GM12878 (cell line): Measurements from ENCODE around the gene ZDHHC18. TPM values are rescaled to one million over a fixed set of nuclear protein-coding genes. Genes with fewer than 3 reads are reported as not detected.

ENCODE experiments used
- ATAC-seq: fragments of 200-7000 bp; cut with Tn5 transposase; 3 replicates; pipeline ENCODE4 v1.9.1; 2020; ENCODE audit warnings: mild to moderate bottlenecking, moderate library complexity
- BruUV-seq: library from RNA; stranded (reverse); fragments of 400-500 nt; replicated peaks from 2 replicates; lab custom pipeline; 2021; lab: Mats Ljungman, UMichigan
- CTCF ChIA-PET: fragments of 300-600 bp; sonication (Branson Sonifier 250); formaldehyde crosslinking; extraction: SDS; loops from one replicate; lab custom pipeline; 2021; ENCODE audit warnings: inconsistent platforms; lab: Yijun Ruan, JAX
- POLR2A ChIA-PET: fragments of 350-600 bp; formaldehyde crosslinking; extraction: SDS; loops from one replicate; lab custom pipeline; 2021; ENCODE audit warnings: inconsistent platforms; lab: Charles Lee
- RAD21 ChIA-PET: fragments of 300-600 bp; sonication (Branson Sonifier 250); formaldehyde crosslinking; loops from one replicate; lab custom pipeline; 2023; ENCODE audit warnings: antibody characterized with exemption; ENCODE audit not compliant: unreplicated experiment; lab: Charles Lee
- SMC1A ChIA-PET: fragments of 300-600 bp; sonication (Branson Sonifier 250); formaldehyde crosslinking; loops from one replicate; lab custom pipeline; 2023; ENCODE audit not compliant: unreplicated experiment, uncharacterized antibody; lab: Charles Lee
- DNase-seq: peaks from one replicate; pipeline ENCODE4 v3.0.0-alpha.2; 2011; ENCODE audit warnings: low read depth, low spot score
- FAIRE-seq: peaks from 3 replicates; lab custom pipeline; 2011; peaks lifted over from hg19 to GRCh38; lab: Jason Lieb, UNC
- H2AFZ ChIP-seq: 2 replicates; pipeline ENCODE4 v1.6.0; 2011; ENCODE audit warnings: low read depth, low read length, control low read depth; ENCODE audit not compliant: control insufficient read depth
- H3K27ac ChIP-seq: 2 replicates; pipeline ENCODE4 v1.5.1; 2011; ENCODE audit warnings: control low read depth; ENCODE audit not compliant: control insufficient read depth, insufficient read depth
- H3K27me3 ChIP-seq, 2 experiments: replicated peaks in 1 of 2; 2 replicates each; pipeline versions ENCODE4 v1.6.0 to v1.6.1; 2011; ENCODE audit warnings: low read length in 1 of 2; ENCODE audit not compliant: control insufficient read depth in 2 of 2, insufficient read depth in 2 of 2
- H3K36me3 ChIP-seq, 2 experiments: 2 replicates each; pipeline ENCODE4 v1.5.1; 2011; ENCODE audit warnings: low read length in 1 of 2; ENCODE audit not compliant: control insufficient read depth in 2 of 2, insufficient read depth in 2 of 2
- H3K4me1 ChIP-seq: 2 replicates; pipeline ENCODE4 v1.6.1; 2011; ENCODE audit warnings: mild to moderate bottlenecking, low read length, moderate library complexity, mixed read lengths; ENCODE audit not compliant: control insufficient read depth, insufficient read depth
- H3K4me2 ChIP-seq: 2 replicates; pipeline ENCODE4 v1.6.0; 2011; ENCODE audit warnings: control low read depth; ENCODE audit not compliant: control insufficient read depth, insufficient read depth
- H3K4me3 ChIP-seq: fragments of 200-600 bp; sonication (generic); 2 replicates; pipeline ENCODE4 v1.5.1; 2016
- H3K79me2 ChIP-seq: 2 replicates; pipeline ENCODE4 v1.6.0; 2011; ENCODE audit warnings: low read length; ENCODE audit not compliant: control insufficient read depth, insufficient read depth
- H3K9ac ChIP-seq: 2 replicates; pipeline ENCODE4 v1.8.0; 2011; ENCODE audit warnings: low read length, control low read depth, mixed read lengths; ENCODE audit not compliant: control insufficient read depth, insufficient read depth
- H3K9me3 ChIP-seq: replicated peaks from 3 replicates; pipeline ENCODE4 v1.5.1; 2011; ENCODE audit warnings: mild to moderate bottlenecking, low read length; ENCODE audit not compliant: control insufficient read depth, insufficient read depth
- H4K20me1 ChIP-seq: 2 replicates; pipeline ENCODE4 v1.6.0; 2011; ENCODE audit not compliant: control insufficient read depth, insufficient read depth
- CREM ChIP-seq: IDR thresholded peaks from 2 replicates; pipeline ENCODE4 v1.6.1; 2014; ENCODE audit warnings: antibody characterized with exemption, low read depth
- HDGF ChIP-seq: fragments of 450-650 bp; IDR thresholded peaks from 2 replicates; pipeline ENCODE4 v1.6.1; 2016; ENCODE audit warnings: antibody characterized with exemption
- IRF3 ChIP-seq: fragments of 450-650 bp; IDR thresholded peaks from 2 replicates; pipeline ENCODE4 v1.6.1; 2014; ENCODE audit warnings: mild to moderate bottlenecking
- KLF5 ChIP-seq: fragments of 450-650 bp; IDR thresholded peaks from 2 replicates; pipeline ENCODE4 v1.6.1; 2014; ENCODE audit warnings: mild to moderate bottlenecking; ENCODE audit not compliant: partially characterized antibody
- PBX3 ChIP-seq: IDR thresholded peaks from 2 replicates; pipeline ENCODE4 v1.6.1; 2011; ENCODE audit warnings: mild to moderate bottlenecking, low read depth, low read length, moderate library complexity; ENCODE audit not compliant: insufficient replicate concordance
- PKNOX1 ChIP-seq: fragments of 450-650 bp; IDR thresholded peaks from 2 replicates; pipeline ENCODE4 v1.6.1; 2016; ENCODE audit warnings: mild to moderate bottlenecking
- RCOR1 ChIP-seq: conservative IDR thresholded peaks from 2 replicates; pipeline ENCODE4 v1.6.1; 2012; ENCODE audit warnings: low read depth, low read length, improper control_type of control experiment
- SMARCA5 ChIP-seq: fragments of 450-650 bp; IDR thresholded peaks from 2 replicates; pipeline ENCODE4 v1.6.1; 2017; ENCODE audit warnings: mild to moderate bottlenecking
- SRF ChIP-seq, 2 experiments: IDR thresholded peaks; 2 replicates each; pipeline ENCODE4 v1.6.1; 2011; ENCODE audit warnings: low read depth in 2 of 2, low read length in 2 of 2, mild to moderate bottlenecking in 1 of 2, moderate library complexity in 1 of 2
- SUZ12 ChIP-seq: fragments of 200-600 bp; sonication (generic); IDR thresholded peaks from one replicate; pipeline ENCODE4 v1.6.1; 2018; ENCODE audit warnings: antibody characterized with exemption, mild to moderate bottlenecking; ENCODE audit not compliant: unreplicated experiment
- ZNF384 ChIP-seq: IDR thresholded peaks from 2 replicates; pipeline ENCODE4 v1.6.1; 2012; ENCODE audit warnings: low read depth, mild to moderate bottlenecking, low read length, improper control_type of control experiment, borderline replicate concordance
- ZSCAN29 ChIP-seq: fragments of 450-650 bp; IDR thresholded peaks from 2 replicates; pipeline ENCODE4 v1.6.1; 2017; ENCODE audit warnings: mild to moderate bottlenecking, moderate library complexity
- WGBS: methylation state at CpG from one replicate; pipeline ENCODE4 v1.1.6; 2016; ENCODE audit warnings: low lambda C conversion rate; ENCODE audit not compliant: insufficient replicate concordance, insufficient coverage; ENCODE audit errors: missing lambda C conversion rate; 5-methylcytosine and 5-hydroxymethylcytosine counted together
- in situ Hi-C: fragments of 300-500 bp; cut with MboI; formaldehyde crosslinking; loops from 9 replicates; pipeline ENCODE4 v1.14.3; 2018; ENCODE audit warnings: mixed read lengths
- intact Hi-C: fragments of 100-400 bp; cut with micrococcal nuclease; formaldehyde crosslinking; loops from one replicate; pipeline ENCODE4 v1.14.2; 2022; ENCODE audit not compliant: unreplicated experiment
- polyA plus RNA-seq, 11 experiments: library from polyadenylated mRNA; depleted of rRNA in 4 of 11; unstranded in 6 of 11; stranded (reverse) in 5 of 11; fragments of >200 nt; fragmentation: Nextera tagmentation in 4 of 11; fragmentation: Illumina TruSeq in 1 of 11; extraction: Ambion mirVana in 4 of 11; extraction: Trizol in 1 of 11; gene quantifications; 1 replicate in 1 of 11; 2 replicates in 10 of 11; pipeline versions ENCODE4 v1.2.1 to v1.2.3, GENCODE V29; 2011 to 2016; ENCODE audit warnings: inconsistent platforms in 2 of 11, missing spikeins in 2 of 11, low read depth in 1 of 11
- total RNA-seq, 4 experiments: library from RNA; depleted of rRNA in 3 of 4; stranded (reverse); fragments of >200 nt in 3 of 4; fragmentation: Illumina TruSeq in 1 of 4; extraction: Trizol in 1 of 4; gene quantifications; 2 replicates each; pipeline versions ENCODE4 v1.2.1 to v1.2.3, GENCODE V29; 2013 to 2021

The ZDHHC18 gene
- total and polyA plus RNA-seq, 10 of the 15 experiments (the other 5 are each of a cell fraction or from before 2014, with no cell fraction given) = 0.40 to 81.2 (median 21.3) TPM

DNA sequence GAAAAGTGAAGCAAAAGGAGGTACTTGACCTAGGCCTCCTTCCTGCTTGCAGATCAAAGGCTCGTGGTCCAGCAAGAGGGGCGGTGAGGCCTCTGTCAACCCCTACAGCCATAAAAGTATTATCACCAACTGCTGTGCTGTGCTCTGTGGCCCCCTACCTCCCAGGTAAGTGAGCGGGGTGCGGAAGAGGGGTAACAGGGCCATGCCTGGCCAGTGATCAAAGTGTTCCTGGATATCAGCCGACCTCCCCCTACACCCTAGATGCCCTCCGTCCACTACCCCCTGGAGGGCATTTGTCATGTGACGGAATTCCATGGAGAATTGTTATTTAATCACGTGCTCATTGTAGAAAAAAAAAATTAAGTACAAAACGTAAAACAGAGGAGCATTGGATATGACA lies 26.2 kb downstream of the ZDHHC18 start:
- WGBS = 50% methylated on average over 9 of the region's 9 CpGs
- no peak for FAIRE-seq

More for the DNA sequence above, 26.2 kb downstream of the ZDHHC18 start:
- no TSS peak for BruUV-seq
- ATAC-seq = no peak
- H2AFZ ChIP-seq = no peak overlapping the region
- no peak for TF ChIP-seq SMARCA5
- no peak for TF ChIP-seq HDGF
- no peak for TF ChIP-seq PBX3
- no peak for TF ChIP-seq CREM
- no peak for TF ChIP-seq ZSCAN29
- TF ChIP-seq RCOR1 = no peak
- no peak for TF ChIP-seq PKNOX1
- no peak for TF ChIP-seq IRF3
- TF ChIP-seq KLF5 = no peak
- no peak for TF ChIP-seq SRF (IDR thresholded peaks at IDR 0.05; ENCODE audit: low read depth in 2 of 2, low read length in 2 of 2)
- TF ChIP-seq SUZ12 = no peak
- no peak for TF ChIP-seq ZNF384
- no peaks in the 10 kb centered on the region for H4K20me1 ChIP-seq
- no peaks in the 10 kb centered on the region for H3K4me1 ChIP-seq
- in situ Hi-C loops = no loop called here
- H3K36me3 ChIP-seq = peaks cover 36 to 55% of the 10 kb centered on the region in 2 experiments
- intact Hi-C loops = loop anchor here (1.0 kb wide), 1 partner anchor 26 kb away; no protein-coding TSS in a partner anchor
- H3K9ac ChIP-seq = no peak overlapping the region
- no peak for DNase-seq
- ChIA-PET RAD21 (interaction anchor here (1.0 to 1.1 kb wide), 2 partner anchors 42 to 250 kb away, joined by 3 to 4 read pairs; no protein-coding TSS in a partner anchor), SMC1A (no interaction called here), POLR2A (no interaction called here), CTCF (interaction anchor here (1.0 kb wide), 3 partner anchors 10 to 42 kb away, joined by 3 to 5 read pairs (median 4); partner anchors contain the start of gene SFN)
- no peaks in the 10 kb centered on the region for H3K9me3 ChIP-seq
- no peaks in the 10 kb centered on the region for H3K27me3 ChIP-seq
- H3K4me3 ChIP-seq = no peak overlapping the region
- no peaks in the 10 kb centered on the region for H3K79me2 ChIP-seq
- H3K4me2 ChIP-seq = no peak overlapping the region
- H3K27ac ChIP-seq = no peak overlapping the region
